GM21825 (cell line): Measurements from ENCODE around the gene SPATA31A5.
"Not testable (repeated sequence)": the region's sequence is repeated elsewhere in the genome, so short reads cannot be mapped to it uniquely, and the experiment has no call there.

Experiments
- ATAC-seq: cut with Tn5 transposase; IDR thresholded peaks from one replicate; pipeline ENCODE4 v1.9.1; 2021; ENCODE audit warnings: mild to moderate bottlenecking, moderate library complexity; ENCODE audit not compliant: unreplicated experiment

The SPATA31A5 gene

DNA sequence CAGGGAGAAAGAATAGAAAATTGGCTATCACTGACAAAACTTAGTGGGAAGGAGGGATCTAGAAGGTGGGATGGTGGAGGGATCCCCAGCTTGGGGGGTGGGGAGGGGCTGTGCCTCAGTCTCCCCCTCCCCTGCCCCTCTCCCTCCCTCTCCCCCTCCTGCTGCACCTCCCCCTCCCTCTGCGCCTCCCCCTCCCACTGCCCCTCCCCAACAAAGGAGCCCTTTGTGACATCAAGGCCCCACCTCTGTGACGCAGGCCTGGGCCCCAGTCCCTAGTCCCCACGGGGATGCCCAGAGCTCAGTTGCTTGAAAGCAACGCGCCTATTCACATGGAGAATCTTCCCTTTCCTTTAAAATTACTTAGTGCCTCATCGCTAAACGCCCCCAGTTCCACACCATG, at the start of gene SPATA31A5:
TSS of gene SPATA31A5 (plus strand) at position 301 of the 400 bp plus-strand sequence. CDS start at position 330, 29 bp downstream.
- ATAC-seq, result not testable (repeated sequence)

DNA sequence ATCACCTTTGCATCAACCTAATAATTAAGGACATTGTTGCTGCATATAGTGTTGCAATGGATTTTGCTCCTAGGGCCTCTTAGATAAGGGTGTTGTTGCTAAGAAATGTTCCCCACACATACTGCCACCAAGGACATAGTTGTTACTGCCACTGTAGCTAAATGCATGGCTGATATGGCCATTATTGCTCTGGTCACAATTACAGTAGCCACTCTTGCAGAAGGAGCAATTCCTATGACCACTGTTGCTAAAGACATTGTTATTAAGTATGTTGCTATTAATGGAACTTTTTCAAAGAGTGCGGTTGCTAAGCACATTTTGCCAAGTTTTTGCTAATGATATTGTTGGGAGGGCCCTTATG, 48.8 kb downstream of the SPATA31A5 start:
- not testable (repeated sequence) for ATAC-seq

DNA sequence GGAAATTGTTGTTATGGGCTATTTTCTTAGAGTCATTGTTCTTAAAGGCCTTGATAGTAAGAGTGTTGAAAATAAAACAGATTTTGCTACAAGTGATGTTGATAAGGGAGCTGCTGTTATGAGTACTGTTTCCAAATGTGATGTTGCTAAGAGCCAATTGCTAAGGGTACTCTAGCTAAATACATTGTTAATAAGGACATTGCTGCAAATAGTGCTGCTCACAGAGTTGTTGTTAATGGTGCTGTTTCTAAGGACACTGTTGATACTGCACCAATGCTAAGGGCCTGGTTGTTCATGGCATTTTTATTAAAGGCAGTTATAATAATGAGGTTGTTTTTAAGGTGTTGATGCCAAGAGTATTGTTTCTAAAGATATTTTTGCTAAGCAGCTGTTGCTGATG, 52.2 kb downstream of the SPATA31A5 start:
- not testable (repeated sequence) for ATAC-seq
